ENCODE data around the gene MAP7. TPM values are rescaled to one million over a fixed set of nuclear protein-coding genes. Genes with fewer than 3 reads are reported as not detected.

Gene MAP7
- total and polyA plus RNA-seq, 10 donors: 0.67 to 4.9 (median 3.0) TPM

DNA sequence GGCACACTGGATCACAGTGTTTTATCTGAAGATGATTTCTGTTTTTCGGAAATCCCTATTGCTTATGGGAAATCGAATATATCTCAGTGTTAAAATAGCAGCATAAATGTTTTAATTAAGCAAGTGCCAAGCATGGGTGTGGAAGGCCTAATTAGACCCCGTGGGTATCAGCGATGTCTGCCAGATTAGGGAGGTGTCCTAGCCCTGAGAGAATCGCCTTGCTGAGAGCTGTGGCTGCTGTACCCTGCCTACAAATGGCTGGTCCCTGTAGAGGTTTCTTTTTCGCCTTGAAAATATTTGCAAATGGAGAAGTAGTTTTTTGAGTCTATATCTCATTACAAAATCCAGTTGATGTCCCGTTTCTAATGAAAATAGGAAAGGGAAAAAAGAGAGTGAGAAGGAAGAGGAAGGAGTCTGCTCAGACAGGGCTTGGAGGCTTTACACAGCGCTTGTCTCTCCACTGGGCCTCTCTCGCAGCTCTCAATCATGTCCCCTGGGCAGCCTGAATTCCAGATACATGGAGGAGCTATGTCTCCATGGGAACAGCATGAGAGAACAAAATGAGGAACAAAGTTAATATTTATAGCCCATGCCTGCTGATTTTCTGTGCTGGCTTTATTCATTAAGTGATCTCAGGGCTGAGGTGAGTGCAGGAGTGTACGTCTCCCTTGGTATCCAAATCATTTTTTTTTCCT lies 225.4 kb downstream of the MAP7 start:
- Histone ChIP-seq H3K27ac (no peak overlapping the region), H3K27me3 (replicated peaks in 1 of 7) (no peaks in the 10 kb centered on the region), H3K9me3 (no peaks in the 10 kb centered on the region), H3K36me3 (no peaks in the 10 kb centered on the region), H3K4me1 (no peaks in the 10 kb centered on the region), H3K4me3 (no peak overlapping the region)
- intact Hi-C loops (cut with DNase I; ENCODE audit: low total_unique reads): no loop called here
- WGBS, 5 donors: 68 to 81% (median 76%) methylated on average over 10 of the region's 10 CpGs
- no peak for TF ChIP-seq POLR2A (IDR thresholded peaks at IDR 0.05)
- TF ChIP-seq, protein P1, sequence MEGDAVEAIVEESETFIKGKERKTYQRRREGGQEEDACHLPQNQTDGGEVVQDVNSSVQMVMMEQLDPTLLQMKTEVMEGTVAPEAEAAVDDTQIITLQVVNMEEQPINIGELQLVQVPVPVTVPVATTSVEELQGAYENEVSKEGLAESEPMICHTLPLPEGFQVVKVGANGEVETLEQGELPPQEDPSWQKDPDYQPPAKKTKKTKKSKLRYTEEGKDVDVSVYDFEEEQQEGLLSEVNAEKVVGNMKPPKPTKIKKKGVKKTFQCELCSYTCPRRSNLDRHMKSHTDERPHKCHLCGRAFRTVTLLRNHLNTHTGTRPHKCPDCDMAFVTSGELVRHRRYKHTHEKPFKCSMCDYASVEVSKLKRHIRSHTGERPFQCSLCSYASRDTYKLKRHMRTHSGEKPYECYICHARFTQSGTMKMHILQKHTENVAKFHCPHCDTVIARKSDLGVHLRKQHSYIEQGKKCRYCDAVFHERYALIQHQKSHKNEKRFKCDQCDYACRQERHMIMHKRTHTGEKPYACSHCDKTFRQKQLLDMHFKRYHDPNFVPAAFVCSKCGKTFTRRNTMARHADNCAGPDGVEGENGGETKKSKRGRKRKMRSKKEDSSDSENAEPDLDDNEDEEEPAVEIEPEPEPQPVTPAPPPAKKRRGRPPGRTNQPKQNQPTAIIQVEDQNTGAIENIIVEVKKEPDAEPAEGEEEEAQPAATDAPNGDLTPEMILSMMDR (IDR thresholded peaks at IDR 0.05 in 8 of 11, conservative IDR thresholded peaks at IDR 0.05 in 3 of 11): no peak
- no peak for TF ChIP-seq POLR2AphosphoS5 (IDR thresholded peaks at IDR 0.05)
- no peak for DNase-seq

- H3K9me3 ChIP-seq: no peaks in the 10 kb centered on the region
- H3K4me3 ChIP-seq: no peak overlapping the region
- 86 to 93% (median 90%) methylated on average over 10 of the region's 10 CpGs for WGBS, 5 donors
- DNase-seq: no peak
- H3K4me1 ChIP-seq: no peaks in the 10 kb centered on the region
- H3K27ac ChIP-seq: no peak overlapping the region
- TF ChIP-seq POLR2AphosphoS5 (IDR thresholded peaks at IDR 0.05) (no peak), POLR2A (IDR thresholded peaks at IDR 0.05) (no peak)
- TF ChIP-seq, protein P1 (IDR thresholded peaks at IDR 0.05 in 8 of 11, conservative IDR thresholded peaks at IDR 0.05 in 3 of 11): no peak
- intact Hi-C loops (cut with DNase I; ENCODE audit: low total_unique reads): no loop called here
- H3K27me3 ChIP-seq (replicated peaks in 1 of 7): no peaks in the 10 kb centered on the region
- H3K36me3 ChIP-seq: no peaks in the 10 kb centered on the region
These were observed 226.7 kb downstream of the MAP7 start for GRCh38 chr6:136323431-136324112.

GRCh38 chr6:136319732-136320131 lies 230.5 kb downstream of the MAP7 start:
- Histone ChIP-seq H3K36me3 (no peaks in the 10 kb centered on the region), H3K27me3 (replicated peaks in 1 of 7) (no peaks in the 10 kb centered on the region), H3K9me3 (no peaks in the 10 kb centered on the region), H3K4me1 (no peaks in the 10 kb centered on the region), H3K27ac (no peak overlapping the region), H3K4me3 (no peak overlapping the region)
- intact Hi-C loops (cut with DNase I; ENCODE audit: low total_unique reads): loop anchor here (10.0 kb wide), 1 partner anchor 815 kb away; no protein-coding TSS in a partner anchor
- no peak for DNase-seq
- TF ChIP-seq, protein P1 (IDR thresholded peaks at IDR 0.05 in 8 of 11, conservative IDR thresholded peaks at IDR 0.05 in 3 of 11): no peak
- TF ChIP-seq POLR2A (IDR thresholded peaks at IDR 0.05) (no peak), POLR2AphosphoS5 (IDR thresholded peaks at IDR 0.05) (no peak)

GRCh38 chr6:136318676-136319075 lies 231.5 kb downstream of the MAP7 start:
- Histone ChIP-seq H3K36me3 (no peaks in the 10 kb centered on the region), H3K4me3 (no peak overlapping the region), H3K4me1 (no peaks in the 10 kb centered on the region), H3K27ac (no peak overlapping the region), H3K27me3 (replicated peaks in 1 of 7) (no peaks in the 10 kb centered on the region), H3K9me3 (no peaks in the 10 kb centered on the region)
- no peak for DNase-seq
- 70 to 86% (median 73%) methylated on average over 4 of the region's 4 CpGs for WGBS, 5 donors
- intact Hi-C loops (cut with DNase I; ENCODE audit: low total_unique reads): loop anchor here (10.0 kb wide), 1 partner anchor 814 kb away; no protein-coding TSS in a partner anchor
- TF ChIP-seq POLR2A (IDR thresholded peaks at IDR 0.05) (no peak), POLR2AphosphoS5 (IDR thresholded peaks at IDR 0.05) (no peak)
- TF ChIP-seq, protein P1 (IDR thresholded peaks at IDR 0.05 in 8 of 11, conservative IDR thresholded peaks at IDR 0.05 in 3 of 11): no peak
